Heart right ventricle (tissue), 16 donors: ENCODE data around the gene INKA1. TPM values are rescaled to one million over a fixed set of nuclear protein-coding genes. Genes with fewer than 3 reads are reported as not detected.
"Not testable (repeated sequence)": the region's sequence is repeated elsewhere in the genome, so short reads cannot be mapped to it uniquely, and the experiment has no call there.

Experiments used
- ATAC-seq, 8 donors: fragments of 200-7000 bp; cut with Tn5 transposase; one replicate each; pipeline ENCODE4 v1.9.1; 2020; ENCODE audit warnings: mild to moderate bottlenecking in 8 of 8, moderate library complexity in 8 of 8, moderate number of reproducible peaks in 1 of 8
- DNase-seq, 2 donors: peaks; one replicate each; pipeline ENCODE4 v3.0.0-alpha.2; 2020
- H3K27ac ChIP-seq, 10 donors: fragments of 200-600 bp; sonication (generic) in 2 of 10; one replicate each; pipeline versions ENCODE4 v1.5.0 to v1.8.0; 2020 to 2022; ENCODE audit warnings: mild to moderate bottlenecking in 3 of 10
- H3K27me3 ChIP-seq, 7 donors: fragments of 200-600 bp; one replicate each; pipeline ENCODE4 v1.8.0; 2021 to 2022; ENCODE audit warnings: mild to moderate bottlenecking in 2 of 7
- H3K36me3 ChIP-seq, 9 donors: fragments of 200-600 bp; sonication (generic) in 1 of 9; one replicate each; pipeline versions ENCODE4 v1.5.0 to v1.8.0; 2020 to 2022; ENCODE audit warnings: mild to moderate bottlenecking in 2 of 9
- H3K4me1 ChIP-seq, 9 donors: fragments of 200-600 bp; sonication (generic) in 1 of 9; one replicate each; pipeline versions ENCODE4 v1.5.0 to v1.8.0; 2020 to 2022; ENCODE audit warnings: mild to moderate bottlenecking in 4 of 9
- H3K4me3 ChIP-seq, 10 donors: fragments of 200-600 bp; sonication (generic) in 2 of 10; one replicate each; pipeline versions ENCODE4 v1.5.0 to v1.8.0; 2020 to 2022; ENCODE audit warnings: mild to moderate bottlenecking in 7 of 10, moderate library complexity in 2 of 10
- H3K9me3 ChIP-seq, 11 donors: fragments of 200-600 bp in 10 of 11; sonication (generic) in 2 of 11; one replicate each; pipeline versions ENCODE4 v1.5.0 to v1.8.0; 2013 to 2022; ENCODE audit warnings: mild to moderate bottlenecking in 2 of 11, control low read depth in 1 of 11, moderate library complexity in 1 of 11
- CTCF ChIP-seq, 9 donors: fragments of 200-600 bp; sonication (generic) in 2 of 9; IDR thresholded peaks; one replicate each; pipeline versions ENCODE4 v1.5.0 to v1.8.0; 2021 to 2022; ENCODE audit warnings: antibody characterized with exemption in 9 of 9, mild to moderate bottlenecking in 5 of 9, moderate library complexity in 1 of 9
- WGBS, 2 donors: extraction: QIAGEN DNeasy Blood & Tissue Kit; methylation state at CpG; one replicate each; pipeline ENCODE4 v1.1.7; 2013; ENCODE audit warnings: inconsistent platforms in 1 of 2; 5-methylcytosine and 5-hydroxymethylcytosine counted together
- intact Hi-C, 10 donors: fragments of 100-400 bp; cut with DNase I; formaldehyde crosslinking; loops; one replicate each; pipeline versions ENCODE4 v1.11.1 to v1.14.2; 2022
- polyA plus RNA-seq, 2 donors: library from polyadenylated mRNA; stranded (reverse); fragments of 200-250 nt; gene quantifications; one replicate each; pipeline ENCODE4 v1.2.3, GENCODE V29; 2013
- total RNA-seq, 10 donors: library from RNA; stranded (reverse); fragmentation: NEBNext Ultra II Directional in 3 of 10; extraction: Animal tissue kit (Norgen Biotek cat#: 25700) in 3 of 10; gene quantifications; one replicate each; pipeline versions ENCODE4 v1.2.1 to v1.2.4, GENCODE V29; 2021 to 2023
- donor health status: Arrhythmogenic right ventricular cardiomyopathy.
- donor health status: ischemic (EF 13 %, LVEDD 7.1; RV severe dilation, severe dysfunction).
- donor health status: healthy with polysubstance abuse.
- donor health status: DM: no; HTN: yes; CAD: no.
- donor health status: DM: no; HTN: no; CAD: no.
- donor health status: ischemic (EF 25% LVEDD 6.9; RV normal size, moderate dysfunction).
- donor health status: ischemic (EF 25% LVEDD 5.7; RV mildly dilated, moderate dysfunction).
- donor health status: healthy.
- donor health status: DM: yes; HTN: yes; CAD: no.
- donor health status: Ischemic cardiomyopathy.
- donor health status: ischemic (EF 35%, LVEDD 5.7; RV mildly dilated, moderate dysfunction).
- donor health status: nonischemic (EF 11% LVEDD 7.7; RV severe dilation, severe dysfunction).
- donor health status: DM: yes; HTN: yes; CAD: no.
- donor health status: PGD.
- donor health status: ischemic (EF 29% LVEDD 5.4; RV normal size, mild dysfunction).
- donor health status: nonischemic (EF 23%, LVEDD 6.1; RV moderate dilation, normal function).

Gene INKA1
- total and polyA plus RNA-seq, 12 donors, result 1.8 to 8.6 (median 3.4) TPM

GRCh38 chr3:49812916-49813496 is 9.9 kb downstream of the INKA1 start:
- WGBS, 2 donors, result 20 to 31% methylated on average over 9 of the region's 9 CpGs
- ATAC-seq (peak; percentile 22 to 62 (median 41)), DNase-seq (peak in 1 of 2 donors; percentile 36)
- intact Hi-C loops, result no loop called here
- H3K36me3 ChIP-seq, result peaks cover 0 to 47% (median 23%) of the 10 kb centered on the region in 9 donors
- TF ChIP-seq CTCF (IDR thresholded peaks at IDR 0.05), result no peak
- H3K27ac ChIP-seq, result peak overlapping the region in 9 of 10 donors; percentile 76 to 91 (median 83)
- H3K4me1 ChIP-seq, result peaks cover 10 to 41% (median 30%) of the 10 kb centered on the region in 9 donors
- H3K4me3 ChIP-seq, result peak overlapping the region; percentile 37 to 67 (median 58)
- no peaks in the 10 kb centered on the region for H3K9me3 ChIP-seq
- H3K27me3 ChIP-seq, result no peaks in the 10 kb centered on the region

GRCh38 chr3:49813497-49814174 is 10.6 kb downstream of the INKA1 start, which contains the start of gene UBA7:
UBA7 (minus strand) TSS chr3:49813953; CDS start chr3:49813787, 166 bp downstream.
- TF ChIP-seq CTCF (IDR thresholded peaks at IDR 0.05), result no peak
- Histone ChIP-seq H3K36me3 (peaks cover 0 to 41% (median 23%) of the 10 kb centered on the region in 9 donors), H3K9me3 (no peaks in the 10 kb centered on the region), H3K4me3 (peak within 1 kb of the TSS; percentile 37 to 67 (median 58)), H3K4me1 (peaks cover 10 to 36% (median 27%) of the 10 kb centered on the region in 9 donors), H3K27ac (peak within 1 kb of the TSS; percentile 4 to 91 (median 83)), H3K27me3 (no peaks in the 10 kb centered on the region)
- intact Hi-C loops, result no loop called here
- peak; percentile 50 to 75 for DNase-seq
- 15 to 16% methylated on average over 9 of the region's 9 CpGs for WGBS, 2 donors
- ATAC-seq, result peak; percentile 81 to 94 (median 94)

GRCh38 chr3:49823131-49823530 is 20.1 kb downstream of the INKA1 start:
- ATAC-seq, H3K9me3 ChIP-seq, H3K4me1 ChIP-seq, H3K27ac ChIP-seq, DNase-seq, H3K36me3 ChIP-seq, H3K4me3 ChIP-seq, intact Hi-C loops, H3K27me3 ChIP-seq: not testable (repeated sequence)
- 92 to 97% methylated on average over 3 of the region's 3 CpGs for WGBS, 2 donors

GRCh38 chr3:49826016-49826415 is 23.0 kb downstream of the INKA1 start:
- ATAC-seq (no peak), DNase-seq (no peak)
- Histone ChIP-seq H3K9me3 (no peaks in the 10 kb centered on the region), H3K4me1 (no peaks in the 10 kb centered on the region), H3K27me3 (no peaks in the 10 kb centered on the region), H3K4me3 (no peak overlapping the region), H3K27ac (no peak overlapping the region), H3K36me3 (peaks cover 0 to 13% (median 0%) of the 10 kb centered on the region in 9 donors)
- no peak for TF ChIP-seq CTCF (IDR thresholded peaks at IDR 0.05)
- WGBS, 2 donors, result 71 to 88% methylated on average over 6 of the region's 6 CpGs
- intact Hi-C loops, result no loop called here

GRCh38 chr3:49831341-49831740 is 28.3 kb downstream of the INKA1 start:
- H3K36me3 ChIP-seq, result peaks cover 0 to 20% (median 0%) of the 10 kb centered on the region in 9 donors
- no peaks in the 10 kb centered on the region for H3K27me3 ChIP-seq
- intact Hi-C loops, result no loop called here
- 66 to 91% methylated on average over 3 of the region's 3 CpGs for WGBS, 2 donors
- no peaks in the 10 kb centered on the region for H3K4me1 ChIP-seq
- no peak for DNase-seq
- H3K4me3 ChIP-seq, result no peak overlapping the region
- no peaks in the 10 kb centered on the region for H3K9me3 ChIP-seq
- no peak for TF ChIP-seq CTCF (IDR thresholded peaks at IDR 0.05)
- no peak for ATAC-seq
- no peak overlapping the region for H3K27ac ChIP-seq
